PC-3 (cell line): Measurements from ENCODE around the gene TNC.

Experiments used
- CTCF ChIP-seq: fragments of 300-600 bp; sonication (generic); conservative IDR thresholded peaks from 2 replicates; pipeline ENCODE4 v1.5.1; 2017; ENCODE audit warnings: antibody characterized with exemption, low read depth, mild to moderate bottlenecking, low read length
- EZH2 ChIP-seq: fragments of 300-600 bp; sonication (generic); IDR thresholded peaks from one replicate; pipeline ENCODE4 v1.6.1; 2017; ENCODE audit warnings: antibody characterized with exemption, mild to moderate bottlenecking, low read length; ENCODE audit not compliant: unreplicated experiment

- TF ChIP-seq CTCF: no peak
- no peak for TF ChIP-seq EZH2
Observed at GRCh38 chr9:115143689-115144088, 25.7 kb upstream of the TNC start.
